Measurements from ENCODE around the gene PSMD13.

The PSMD13 gene

GRCh38 chr11:244376-244775, 7.6 kb downstream of the PSMD13 start:
- peaks cover 0 to 7% (median under 1%) of the 10 kb centered on the region in 10 experiments; a peak in 4 of 20 replicates for H3K4me1 ChIP-seq
- no peak overlapping the region for H3K27ac ChIP-seq
- H3K9me3 ChIP-seq (replicated peaks in 1 of 11) = no peaks in the 10 kb centered on the region
- no peak overlapping the region for H3K4me2 ChIP-seq
- H3K27me3 ChIP-seq = no peaks in the 10 kb centered on the region
- no peak overlapping the region; a peak in 1 of 22 replicates for H3K9ac ChIP-seq
- H3K4me3 ChIP-seq = no peak overlapping the region
- H4K20me1 ChIP-seq = peaks cover 0 to 62% (median 39%) of the 10 kb centered on the region in 11 experiments; a peak in 17 of 22 replicates
- TF ChIP-seq Cebpa-rat (IDR thresholded peaks at IDR 0.05) = no peak
- peaks cover 95 to 100% (median 99%) of the 10 kb centered on the region in 11 experiments for H3K36me3 ChIP-seq

- TF ChIP-seq Cebpa-rat (IDR thresholded peaks at IDR 0.05) = no peak
- H3K4me3 ChIP-seq = no peak overlapping the region
- H3K27me3 ChIP-seq = no peaks in the 10 kb centered on the region
- peaks cover 0 to 63% (median 21%) of the 10 kb centered on the region in 11 experiments; a peak in 13 of 22 replicates for H4K20me1 ChIP-seq
- peaks cover 0 to 5% (median 0%) of the 10 kb centered on the region in 10 experiments; a peak in 3 of 20 replicates for H3K4me1 ChIP-seq
- H3K36me3 ChIP-seq = peaks cover 96 to 99% (median 97%) of the 10 kb centered on the region in 11 experiments
- peak overlapping the region in 4 of 11 experiments; percentile 3 to 33 (median 8); a peak in 3 of 22 replicates for H3K9ac ChIP-seq
- H3K9me3 ChIP-seq (replicated peaks in 1 of 11) = no peaks in the 10 kb centered on the region
- H3K4me2 ChIP-seq = no peak overlapping the region
- H3K27ac ChIP-seq = no peak overlapping the region
These were observed 12.3 kb downstream of the PSMD13 start for GRCh38 chr11:249062-249461.

- peaks cover 0 to 58% (median 21%) of the 10 kb centered on the region in 11 experiments; a peak in 13 of 22 replicates for H4K20me1 ChIP-seq
- H3K27me3 ChIP-seq = no peaks in the 10 kb centered on the region
- H3K27ac ChIP-seq = peak overlapping the region in 1 of 11 experiments; percentile 11; a peak in 1 of 22 replicates
- H3K36me3 ChIP-seq = peaks cover 84 to 88% (median 85%) of the 10 kb centered on the region in 11 experiments
- peaks cover 0 to 5% (median 0%) of the 10 kb centered on the region in 10 experiments; a peak in 3 of 20 replicates for H3K4me1 ChIP-seq
- H3K4me3 ChIP-seq = no peak overlapping the region
- no peak overlapping the region for H3K4me2 ChIP-seq
- TF ChIP-seq Cebpa-rat (IDR thresholded peaks at IDR 0.05) = no peak
- peak overlapping the region in 3 of 11 experiments; percentile 1 to 23 (median 5); a peak in 2 of 22 replicates for H3K9ac ChIP-seq
- no peaks in the 10 kb centered on the region for H3K9me3 ChIP-seq (replicated peaks in 1 of 11)
These were observed 13.5 kb downstream of the PSMD13 start for GRCh38 chr11:250274-250673.

- Histone ChIP-seq H3K9ac (peak overlapping the region in 2 of 11 experiments; percentile 1 to 23; a peak in 1 of 22 replicates), H4K20me1 (peaks cover 0 to 52% (median 21%) of the 10 kb centered on the region in 11 experiments; a peak in 13 of 22 replicates), H3K36me3 (peaks cover 78 to 83% (median 80%) of the 10 kb centered on the region in 11 experiments), H3K4me3 (no peak overlapping the region), H3K4me1 (peaks cover 0 to 5% (median 0%) of the 10 kb centered on the region in 10 experiments; a peak in 3 of 20 replicates), H3K27me3 (no peaks in the 10 kb centered on the region), H3K27ac (peak overlapping the region in 1 of 11 experiments; percentile 13; a peak in 1 of 22 replicates), H3K4me2 (peak overlapping the region in 1 of 11 experiments; percentile 26; a peak in 1 of 22 replicates), H3K9me3 (replicated peaks in 1 of 11) (no peaks in the 10 kb centered on the region)
- TF ChIP-seq Cebpa-rat (IDR thresholded peaks at IDR 0.05) = no peak
These were observed 14.0 kb downstream of the PSMD13 start for GRCh38 chr11:250740-251299.

GRCh38 chr11:251550-251949, 14.8 kb downstream of the PSMD13 start:
- peaks cover 0 to 46% (median 19%) of the 10 kb centered on the region in 11 experiments; a peak in 12 of 22 replicates for H4K20me1 ChIP-seq
- TF ChIP-seq Cebpa-rat (IDR thresholded peaks at IDR 0.05) = no peak
- H3K4me2 ChIP-seq = no peak overlapping the region
- no peaks in the 10 kb centered on the region for H3K27me3 ChIP-seq
- H3K4me3 ChIP-seq = no peak overlapping the region
- H3K27ac ChIP-seq = no peak overlapping the region
- H3K4me1 ChIP-seq = peaks cover 0 to 5% (median 0%) of the 10 kb centered on the region in 10 experiments; a peak in 4 of 20 replicates
- H3K36me3 ChIP-seq = peaks cover 71 to 76% (median 73%) of the 10 kb centered on the region in 11 experiments
- H3K9me3 ChIP-seq (replicated peaks in 1 of 11) = no peaks in the 10 kb centered on the region
- H3K9ac ChIP-seq = no peak overlapping the region

- TF ChIP-seq Cebpa-rat (IDR thresholded peaks at IDR 0.05) = no peak
- peaks cover 0 to 45% (median 19%) of the 10 kb centered on the region in 11 experiments; a peak in 11 of 22 replicates for H4K20me1 ChIP-seq
These were observed 15.9 kb downstream of the PSMD13 start for GRCh38 chr11:252666-253065.

GRCh38 chr11:253160-253885, 16.5 kb downstream of the PSMD13 start:
- H3K4me3 ChIP-seq = no peak overlapping the region
- no peaks in the 10 kb centered on the region for H3K9me3 ChIP-seq (replicated peaks in 1 of 11)
- 0 out of 22 replicates have a peak overlapping the region, but pooled peaks of 1 of the 11 experiments have one; percentile 11 for H3K9ac ChIP-seq
- H3K27me3 ChIP-seq = no peaks in the 10 kb centered on the region
- H3K4me1 ChIP-seq = peaks cover 4 to 14% (median 11%) of the 10 kb centered on the region in 10 experiments; a peak in 16 of 20 replicates
- no peak overlapping the region for H3K27ac ChIP-seq
- peaks cover 53 to 58% (median 55%) of the 10 kb centered on the region in 11 experiments for H3K36me3 ChIP-seq
- no peak for TF ChIP-seq Cebpa-rat (IDR thresholded peaks at IDR 0.05)
- no peak overlapping the region for H3K4me2 ChIP-seq
- peaks cover 0 to 45% (median 19%) of the 10 kb centered on the region in 11 experiments; a peak in 11 of 22 replicates for H4K20me1 ChIP-seq

More at GRCh38 chr11:252666-253065, 15.9 kb downstream of the PSMD13 start:
- Histone ChIP-seq H3K4me2 (no peak overlapping the region), H3K27me3 (no peaks in the 10 kb centered on the region), H3K9ac (no peak overlapping the region), H3K36me3 (peaks cover 60 to 65% (median 61%) of the 10 kb centered on the region in 11 experiments), H3K27ac (no peak overlapping the region), H3K4me3 (no peak overlapping the region), H3K4me1 (peaks cover 4 to 13% (median 9%) of the 10 kb centered on the region in 10 experiments; a peak in 16 of 20 replicates), H3K9me3 (replicated peaks in 1 of 11) (no peaks in the 10 kb centered on the region)

GRCh38 chr11:253886-254270, 17.1 kb downstream of the PSMD13 start:
- H3K9ac ChIP-seq = 0 out of 22 replicates have a peak overlapping the region, but pooled peaks of 1 of the 11 experiments have one; percentile 11
- H3K4me2 ChIP-seq = no peak overlapping the region
- H3K9me3 ChIP-seq (replicated peaks in 1 of 11) = no peaks in the 10 kb centered on the region
- H3K4me1 ChIP-seq = peaks cover 4 to 14% (median 11%) of the 10 kb centered on the region in 10 experiments; a peak in 16 of 20 replicates
- H3K4me3 ChIP-seq = no peak overlapping the region
- peaks cover 48 to 52% (median 50%) of the 10 kb centered on the region in 11 experiments for H3K36me3 ChIP-seq
- peaks cover 0 to 42% (median 18%) of the 10 kb centered on the region in 11 experiments; a peak in 11 of 22 replicates for H4K20me1 ChIP-seq
- H3K27me3 ChIP-seq = no peaks in the 10 kb centered on the region
- H3K27ac ChIP-seq = no peak overlapping the region
- TF ChIP-seq Cebpa-rat (IDR thresholded peaks at IDR 0.05) = no peak

Data from BLaER1 treated with 17β-estradiol and CSF1 and Interleukin-3, amounts not matched to agents 10 nM and 100 nM (cell line).